ENCODE data around the gene SERPINA1.

DNA sequence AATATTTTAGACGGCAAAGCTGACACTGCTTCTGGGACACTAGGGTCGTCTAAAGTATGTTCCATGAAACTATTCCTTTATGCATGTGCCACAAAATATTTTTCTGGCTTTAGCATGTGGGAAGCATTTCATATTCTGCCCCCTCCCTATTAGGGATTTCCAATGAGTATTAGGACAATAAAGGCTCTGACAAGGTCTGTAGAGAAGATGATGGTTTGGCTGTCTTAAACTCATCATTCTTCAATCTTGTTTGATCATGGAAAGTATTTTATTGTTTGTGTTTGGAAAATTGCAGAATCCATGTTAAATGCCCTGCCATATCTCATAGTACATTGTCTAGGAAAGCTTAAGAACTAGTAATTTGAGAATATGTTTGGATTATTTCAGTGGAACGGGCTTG is 22.8 kb downstream of the SERPINA1 start:
- TF ChIP-seq, protein P1, sequence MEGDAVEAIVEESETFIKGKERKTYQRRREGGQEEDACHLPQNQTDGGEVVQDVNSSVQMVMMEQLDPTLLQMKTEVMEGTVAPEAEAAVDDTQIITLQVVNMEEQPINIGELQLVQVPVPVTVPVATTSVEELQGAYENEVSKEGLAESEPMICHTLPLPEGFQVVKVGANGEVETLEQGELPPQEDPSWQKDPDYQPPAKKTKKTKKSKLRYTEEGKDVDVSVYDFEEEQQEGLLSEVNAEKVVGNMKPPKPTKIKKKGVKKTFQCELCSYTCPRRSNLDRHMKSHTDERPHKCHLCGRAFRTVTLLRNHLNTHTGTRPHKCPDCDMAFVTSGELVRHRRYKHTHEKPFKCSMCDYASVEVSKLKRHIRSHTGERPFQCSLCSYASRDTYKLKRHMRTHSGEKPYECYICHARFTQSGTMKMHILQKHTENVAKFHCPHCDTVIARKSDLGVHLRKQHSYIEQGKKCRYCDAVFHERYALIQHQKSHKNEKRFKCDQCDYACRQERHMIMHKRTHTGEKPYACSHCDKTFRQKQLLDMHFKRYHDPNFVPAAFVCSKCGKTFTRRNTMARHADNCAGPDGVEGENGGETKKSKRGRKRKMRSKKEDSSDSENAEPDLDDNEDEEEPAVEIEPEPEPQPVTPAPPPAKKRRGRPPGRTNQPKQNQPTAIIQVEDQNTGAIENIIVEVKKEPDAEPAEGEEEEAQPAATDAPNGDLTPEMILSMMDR (IDR thresholded peaks at IDR 0.05; ENCODE audit: borderline replicate concordance, extremely low read depth, low read length, poor library complexity, severe bottlenecking), result no peak
- TF ChIP-seq EZH2 (IDR thresholded peaks at IDR 0.05; ENCODE audit: borderline replicate concordance, low read depth, low read length, severe bottlenecking), result no peak

All from DND-41 (cell line).